Uterine smooth muscle cell (primary cell): ENCODE measurements around the gene CD180. TPM values are rescaled to one million over a fixed set of nuclear protein-coding genes. Genes with fewer than 3 reads are reported as not detected.

Source experiments
- total RNA-seq: library from RNA; depleted of rRNA; stranded (reverse); fragments of >200 nt; gene quantifications from 2 replicates; pipeline ENCODE4 v1.2.3, GENCODE V29; 2014

CD180 gene
- total RNA-seq: not detected in 2 replicates

DNA sequence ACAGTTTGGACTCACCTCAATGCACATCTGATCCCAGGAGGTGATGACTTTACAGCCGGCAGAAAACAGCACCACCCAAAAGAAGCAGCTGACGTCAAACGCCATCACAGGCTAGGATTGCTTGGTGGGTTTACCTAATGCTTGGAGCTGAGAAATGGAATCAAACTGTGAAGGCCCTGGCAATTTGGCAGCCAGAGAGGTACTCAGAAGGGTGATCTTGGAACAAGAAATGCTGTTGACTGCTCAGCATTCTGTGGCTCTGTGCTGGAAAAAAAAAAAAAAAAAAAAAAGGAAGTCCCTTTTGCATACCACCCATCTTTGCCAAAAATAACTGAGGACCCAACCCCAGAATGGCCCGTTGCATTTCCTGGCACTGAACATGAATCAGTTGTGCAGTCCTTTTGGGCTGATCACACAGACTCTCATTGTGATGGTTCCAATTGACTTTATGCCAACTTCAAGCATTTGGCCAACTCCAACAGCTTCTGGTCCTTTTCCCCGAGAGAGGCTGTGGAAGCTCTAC lies at the start of gene CD180:
Gene CD180 (minus strand): TSS at position 263 of the 523 bp plus-strand sequence. CDS start 158 bp downstream, at position 105.

